H9 (cell line): Measurements from ENCODE around the gene ENO4. TPM values are rescaled to one million over a fixed set of nuclear protein-coding genes. Genes with fewer than 3 reads are reported as not detected.

Source experiments
- DNase-seq: peaks from one replicate; pipeline ENCODE4 v3.0.0-alpha.2; 2017
- H2AFZ ChIP-seq: one replicate; pipeline ENCODE4 v1.6.1; 2013; ENCODE audit warnings: mild to moderate bottlenecking, low read length, control low read depth, moderate library complexity
- H2AK5ac ChIP-seq: 2 replicates; pipeline ENCODE4 v1.6.1; 2013; ENCODE audit warnings: low read length, control low read depth, mixed read lengths; ENCODE audit not compliant: insufficient read length
- H2BK120ac ChIP-seq: one replicate; pipeline ENCODE4 v1.6.1; 2013; ENCODE audit warnings: low read depth, mild to moderate bottlenecking, low read length, control low read depth, inconsistent platforms; ENCODE audit not compliant: poor library complexity, severe bottlenecking
- H2BK12ac ChIP-seq: 2 replicates; pipeline ENCODE4 v1.6.1; 2013; ENCODE audit warnings: low read length, control low read depth, mixed read lengths, low read depth; ENCODE audit not compliant: insufficient read length
- H2BK15ac ChIP-seq: 2 replicates; pipeline ENCODE4 v1.6.1; 2013; ENCODE audit warnings: low read depth, low read length, control low read depth
- H2BK20ac ChIP-seq: one replicate; pipeline ENCODE4 v1.6.1; 2013; ENCODE audit warnings: low read depth, mild to moderate bottlenecking, low read length, control low read depth, inconsistent platforms; ENCODE audit not compliant: poor library complexity, severe bottlenecking
- H2BK5ac ChIP-seq: 2 replicates; pipeline ENCODE4 v1.6.1; 2013; ENCODE audit warnings: low read length, control low read depth, mixed read lengths; ENCODE audit not compliant: insufficient read length
- H3K14ac ChIP-seq: 2 replicates; pipeline ENCODE4 v1.6.1; 2013; ENCODE audit warnings: low read length, control low read depth; ENCODE audit not compliant: insufficient read depth
- H3K18ac ChIP-seq: 2 replicates; pipeline ENCODE4 v1.6.1; 2013; ENCODE audit warnings: low read depth, mild to moderate bottlenecking, mixed read lengths, low read length, control low read depth; ENCODE audit not compliant: insufficient read length
- H3K23ac ChIP-seq: 2 replicates; pipeline ENCODE4 v1.6.1; 2013; ENCODE audit warnings: low read length, control low read depth, mixed read lengths, low read depth; ENCODE audit not compliant: insufficient read length
- H3K23me2 ChIP-seq: 2 replicates; pipeline ENCODE4 v1.6.1; 2013; ENCODE audit warnings: low read depth, mild to moderate bottlenecking, mixed read lengths, low read length, control low read depth; ENCODE audit not compliant: insufficient read length, poor library complexity, severe bottlenecking
- H3K27ac ChIP-seq: 2 replicates; pipeline ENCODE4 v1.5.1; 2013; ENCODE audit warnings: low read length, control low read depth, mixed read lengths, low read depth; ENCODE audit not compliant: insufficient read length
- H3K27me3 ChIP-seq: 2 replicates; pipeline ENCODE4 v1.6.1; 2013; ENCODE audit warnings: low read length, control low read depth, inconsistent platforms; ENCODE audit not compliant: insufficient read depth
- H3K4ac ChIP-seq: 2 replicates; pipeline ENCODE4 v1.6.1; 2013; ENCODE audit warnings: low read depth, mild to moderate bottlenecking, control low read depth, inconsistent platforms, low read length, moderate library complexity
- H3K4me1 ChIP-seq: 2 replicates; pipeline ENCODE4 v1.6.1; 2013; ENCODE audit warnings: low read length, control low read depth, inconsistent platforms; ENCODE audit not compliant: insufficient read depth
- H3K4me2 ChIP-seq: 2 replicates; pipeline ENCODE4 v1.6.1; 2013; ENCODE audit warnings: low read length, control low read depth, mixed read lengths; ENCODE audit not compliant: insufficient read length, insufficient read depth
- H3K56ac ChIP-seq: 2 replicates; pipeline ENCODE4 v1.6.1; 2013; ENCODE audit warnings: low read depth, mild to moderate bottlenecking, mixed read lengths, low read length, control low read depth; ENCODE audit not compliant: insufficient read length
- H3K79me1 ChIP-seq: 2 replicates; pipeline ENCODE4 v1.6.1; 2013; ENCODE audit warnings: low read depth, mild to moderate bottlenecking, moderate library complexity, low read length, control low read depth, inconsistent platforms; ENCODE audit not compliant: insufficient read depth, poor library complexity, severe bottlenecking
- H3K79me2 ChIP-seq: 2 replicates; pipeline ENCODE4 v1.6.1; 2013; ENCODE audit warnings: low read length, control low read depth, inconsistent platforms; ENCODE audit not compliant: insufficient read depth
- H3K9ac ChIP-seq: 2 replicates; pipeline ENCODE4 v1.6.1; 2013; ENCODE audit warnings: low read length, control low read depth, mixed read lengths; ENCODE audit not compliant: insufficient read length; ENCODE audit errors: extremely low read depth
- H3K9me3 ChIP-seq: one replicate; pipeline ENCODE4 v1.6.1; 2013; ENCODE audit warnings: low read depth, low read length, inconsistent platforms; ENCODE audit not compliant: control insufficient read depth
- H3T11ph ChIP-seq: one replicate; pipeline ENCODE4 v1.6.1; 2013; ENCODE audit warnings: mild to moderate bottlenecking, low read length, control low read depth, inconsistent platforms
- H4K20me1 ChIP-seq: one replicate; pipeline ENCODE4 v1.6.1; 2013; ENCODE audit not compliant: control insufficient read depth, insufficient read length, insufficient read depth
- H4K5ac ChIP-seq: 2 replicates; pipeline ENCODE4 v1.6.1; 2013; ENCODE audit warnings: low read depth, mild to moderate bottlenecking, mixed read lengths, low read length, control low read depth; ENCODE audit not compliant: insufficient read length
- H4K8ac ChIP-seq: replicated peaks from 2 replicates; pipeline ENCODE4 v1.6.1; 2013; ENCODE audit warnings: low read length, control low read depth, mixed read lengths, low read depth; ENCODE audit not compliant: insufficient read length
- H4K91ac ChIP-seq: 2 replicates; pipeline ENCODE4 v1.6.1; 2013; ENCODE audit warnings: low read depth, mild to moderate bottlenecking, moderate library complexity, mixed read lengths, low read length, control low read depth; ENCODE audit not compliant: insufficient read length
- H3K27ac Mint-ChIP-seq, 3 experiments: 2 replicates in 2 of 3; 3 replicates in 1 of 3; pipeline ENCODE4 v1.8.0; 2020 to 2021; ENCODE audit warnings: mixed read lengths in 3 of 3, mild to moderate bottlenecking in 1 of 3, moderate library complexity in 1 of 3
- H3K27me3 Mint-ChIP-seq: 2 replicates; pipeline ENCODE4 v1.8.0; 2021; ENCODE audit warnings: low read depth, mild to moderate bottlenecking, moderate library complexity, mixed read lengths
- H3K36me3 Mint-ChIP-seq, 3 experiments: 2 replicates in 2 of 3; 3 replicates in 1 of 3; pipeline ENCODE4 v1.8.0; 2020 to 2021; ENCODE audit warnings: low read depth in 3 of 3, mixed read lengths in 3 of 3; ENCODE audit not compliant: insufficient read depth in 1 of 3
- H3K4me1 Mint-ChIP-seq, 2 experiments: 2 replicates each; pipeline ENCODE4 v1.8.0; 2020; ENCODE audit warnings: mixed read lengths in 2 of 2
- H3K4me3 Mint-ChIP-seq, 2 experiments: 2 replicates in 1 of 2; 3 replicates in 1 of 2; pipeline ENCODE4 v1.8.0; 2020 to 2021; ENCODE audit warnings: mild to moderate bottlenecking in 2 of 2, mixed read lengths in 2 of 2, moderate library complexity in 1 of 2
- H3K9me3 Mint-ChIP-seq, 2 experiments: 2 replicates in 1 of 2; 3 replicates in 1 of 2; pipeline ENCODE4 v1.8.0; 2020; ENCODE audit warnings: mild to moderate bottlenecking in 2 of 2, mixed read lengths in 2 of 2, moderate library complexity in 1 of 2
- WGBS: extraction: QIAGEN DNeasy Blood & Tissue Kit; methylation state at CpG from one replicate; pipeline ENCODE4 v1.1.7; 2013; ENCODE audit warnings: missing lambda C conversion rate, low lambda C conversion rate, mixed read lengths; ENCODE audit not compliant: insufficient read length; ENCODE audit errors: extremely low coverage; 5-methylcytosine and 5-hydroxymethylcytosine counted together
- total RNA-seq: library from RNA; stranded (reverse); gene quantifications from 2 replicates; pipeline ENCODE4 v1.2.1, GENCODE V29; 2021
- TF ChIP-seq, protein P1 (sequence below): fragments of 200-600 bp; sonication (generic); conservative IDR thresholded peaks from 3 replicates; pipeline ENCODE4 v1.8.0; 2021; ENCODE audit warnings: antibody characterized with exemption, mild to moderate bottlenecking

The ENO4 gene
- total RNA-seq, 1 experiment from 2014 or later = 0.26 TPM

DNA sequence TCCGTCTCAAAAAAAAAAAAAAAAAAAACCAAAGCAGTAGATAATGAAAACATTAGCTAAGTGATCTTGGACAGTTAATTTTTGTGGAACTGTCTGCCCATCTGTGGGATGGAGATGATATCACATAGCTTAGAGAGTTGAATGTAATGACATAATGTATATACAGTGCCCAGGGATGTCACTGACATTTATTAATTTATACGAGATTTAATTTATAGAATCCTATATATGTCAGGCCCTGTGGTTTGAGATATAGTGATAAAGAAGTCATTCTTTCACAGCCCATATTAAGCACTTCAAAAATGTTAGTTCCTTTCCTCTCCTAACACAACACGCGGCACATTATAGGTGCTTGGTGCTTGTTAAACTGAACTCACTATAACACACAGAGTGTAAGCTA lies 4.0 kb downstream of the ENO4 start:
- H3K9ac ChIP-seq = no peak overlapping the region
- TF ChIP-seq, protein P1, sequence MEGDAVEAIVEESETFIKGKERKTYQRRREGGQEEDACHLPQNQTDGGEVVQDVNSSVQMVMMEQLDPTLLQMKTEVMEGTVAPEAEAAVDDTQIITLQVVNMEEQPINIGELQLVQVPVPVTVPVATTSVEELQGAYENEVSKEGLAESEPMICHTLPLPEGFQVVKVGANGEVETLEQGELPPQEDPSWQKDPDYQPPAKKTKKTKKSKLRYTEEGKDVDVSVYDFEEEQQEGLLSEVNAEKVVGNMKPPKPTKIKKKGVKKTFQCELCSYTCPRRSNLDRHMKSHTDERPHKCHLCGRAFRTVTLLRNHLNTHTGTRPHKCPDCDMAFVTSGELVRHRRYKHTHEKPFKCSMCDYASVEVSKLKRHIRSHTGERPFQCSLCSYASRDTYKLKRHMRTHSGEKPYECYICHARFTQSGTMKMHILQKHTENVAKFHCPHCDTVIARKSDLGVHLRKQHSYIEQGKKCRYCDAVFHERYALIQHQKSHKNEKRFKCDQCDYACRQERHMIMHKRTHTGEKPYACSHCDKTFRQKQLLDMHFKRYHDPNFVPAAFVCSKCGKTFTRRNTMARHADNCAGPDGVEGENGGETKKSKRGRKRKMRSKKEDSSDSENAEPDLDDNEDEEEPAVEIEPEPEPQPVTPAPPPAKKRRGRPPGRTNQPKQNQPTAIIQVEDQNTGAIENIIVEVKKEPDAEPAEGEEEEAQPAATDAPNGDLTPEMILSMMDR = no peak
- no peaks in the 10 kb centered on the region for H4K20me1 ChIP-seq
- H4K8ac ChIP-seq = no peak overlapping the region
- H2BK20ac ChIP-seq = no peak overlapping the region
- no peak overlapping the region for H2BK5ac ChIP-seq
- no peaks in the 10 kb centered on the region for H3K27me3 ChIP-seq
- peaks cover 3% of the 10 kb centered on the region; the same call in 1 of the 2 replicates for H3K4me1 ChIP-seq
- H2BK15ac ChIP-seq = no peak overlapping the region
- H4K91ac ChIP-seq = no peak overlapping the region
- H3K4ac ChIP-seq = no peak overlapping the region
- no peak overlapping the region for H3K56ac ChIP-seq
- H3K14ac ChIP-seq = no peak overlapping the region
- no peak overlapping the region for H3K4me2 ChIP-seq
- no peak for DNase-seq
- no peaks in the 10 kb centered on the region for H3K79me2 ChIP-seq
- H3K18ac ChIP-seq = no peak overlapping the region
- no CpG with 5 or more reads among the region's 4 CpGs for WGBS
- Mint-ChIP-seq H3K4me1 (peaks cover 14% of the 10 kb centered on the region in 2 experiments), H3K27ac (no peak overlapping the region), H3K4me3 (no peak overlapping the region), H3K36me3 (peaks cover 0 to 6% (median 4%) of the 10 kb centered on the region in 3 experiments; a peak in 3 of 7 replicates), H3K27me3 (peaks cover 25% of the 10 kb centered on the region), H3K9me3 (peaks cover 0 to 8% of the 10 kb centered on the region in 2 experiments; a peak in 2 of 5 replicates)
- H2AK5ac ChIP-seq = no peak overlapping the region
- H2AFZ ChIP-seq = no peak overlapping the region
- no peaks in the 10 kb centered on the region for H3K79me1 ChIP-seq
- H3K9me3 ChIP-seq = no peaks in the 10 kb centered on the region
- no peak overlapping the region for H3K23ac ChIP-seq
- H2BK120ac ChIP-seq = no peak overlapping the region
- no peak overlapping the region for H4K5ac ChIP-seq
- peaks cover 9% of the 10 kb centered on the region for H3K23me2 ChIP-seq
- H2BK12ac ChIP-seq = no peak overlapping the region
- H3T11ph ChIP-seq = no peak overlapping the region
- H3K27ac ChIP-seq = no peak overlapping the region
